Measurements from ENCODE around the gene ENG.

ENG gene

DNA sequence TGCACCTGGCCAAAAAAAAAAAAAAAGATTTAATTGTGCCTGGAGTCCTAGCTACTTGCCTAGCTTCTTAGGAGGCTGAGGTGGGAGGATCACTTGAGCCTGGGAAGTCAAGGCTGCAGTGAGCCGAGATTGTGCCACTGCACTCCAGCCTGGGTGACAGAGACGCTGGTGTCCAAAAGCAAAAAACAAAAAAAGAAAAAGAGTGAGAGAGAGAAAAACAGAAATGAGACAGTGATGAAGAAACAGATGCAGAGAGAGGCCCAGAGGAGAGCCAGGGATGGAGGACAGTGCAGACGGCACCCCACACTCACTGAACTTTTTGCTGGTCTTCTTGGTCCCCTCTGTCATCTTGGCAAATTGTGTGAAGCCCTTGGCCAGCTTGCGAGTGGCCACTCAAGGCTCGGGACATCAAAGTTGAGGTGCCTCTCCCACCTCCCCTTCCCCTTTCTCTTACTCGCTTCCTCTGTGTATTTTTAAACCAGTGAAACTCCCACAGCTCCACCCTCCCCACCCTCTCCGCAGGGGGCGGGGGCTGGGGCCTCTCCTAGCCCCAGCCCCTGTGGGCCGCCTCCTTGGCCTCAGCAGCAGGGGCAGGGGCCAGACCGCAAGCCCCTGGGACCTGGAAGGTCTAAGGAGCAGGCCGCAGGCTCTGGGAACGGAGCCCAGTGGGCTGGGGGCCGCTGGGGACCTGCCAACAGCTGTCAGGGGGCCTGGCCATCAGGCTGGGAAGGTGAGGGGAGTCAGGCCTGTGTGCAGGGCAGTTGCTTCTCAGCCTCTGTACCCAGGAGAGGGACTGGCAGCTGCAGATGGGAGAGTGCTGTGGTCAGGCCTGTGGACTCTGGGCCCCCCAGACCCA is 76.0 kb downstream of the ENG start, which contains the start of gene SH2D3C:
SH2D3C (minus strand) TSS at position 387 of the 856 bp plus-strand sequence; CDS start at position 348, 39 bp downstream.
- H3K4me3 ChIP-seq: peak within 1 kb of the TSS; percentile 45 to 85 (median 70)
- peaks cover 0 to 24% (median 0%) of the 10 kb centered on the region in 11 experiments; a peak in 8 of 22 replicates for H4K20me1 ChIP-seq
- H3K27me3 ChIP-seq: no peaks in the 10 kb centered on the region
- no peaks in the 10 kb centered on the region for H3K9me3 ChIP-seq (replicated peaks in 1 of 11)
- H3K36me3 ChIP-seq: peaks cover 0 to 17% (median 11%) of the 10 kb centered on the region in 11 experiments; a peak in 21 of 22 replicates
- no peak for TF ChIP-seq Cebpa-rat (IDR thresholded peaks at IDR 0.05)
- peak within 1 kb of the TSS; percentile 92 to 99 (median 97) for H3K4me2 ChIP-seq
- peak within 1 kb of the TSS; percentile 83 to 96 (median 92) for H3K27ac ChIP-seq
- H3K9ac ChIP-seq: peak within 1 kb of the TSS; percentile 74 to 90 (median 82)
- peaks cover 88 to 99% (median 92%) of the 10 kb centered on the region in 10 experiments for H3K4me1 ChIP-seq

DNA sequence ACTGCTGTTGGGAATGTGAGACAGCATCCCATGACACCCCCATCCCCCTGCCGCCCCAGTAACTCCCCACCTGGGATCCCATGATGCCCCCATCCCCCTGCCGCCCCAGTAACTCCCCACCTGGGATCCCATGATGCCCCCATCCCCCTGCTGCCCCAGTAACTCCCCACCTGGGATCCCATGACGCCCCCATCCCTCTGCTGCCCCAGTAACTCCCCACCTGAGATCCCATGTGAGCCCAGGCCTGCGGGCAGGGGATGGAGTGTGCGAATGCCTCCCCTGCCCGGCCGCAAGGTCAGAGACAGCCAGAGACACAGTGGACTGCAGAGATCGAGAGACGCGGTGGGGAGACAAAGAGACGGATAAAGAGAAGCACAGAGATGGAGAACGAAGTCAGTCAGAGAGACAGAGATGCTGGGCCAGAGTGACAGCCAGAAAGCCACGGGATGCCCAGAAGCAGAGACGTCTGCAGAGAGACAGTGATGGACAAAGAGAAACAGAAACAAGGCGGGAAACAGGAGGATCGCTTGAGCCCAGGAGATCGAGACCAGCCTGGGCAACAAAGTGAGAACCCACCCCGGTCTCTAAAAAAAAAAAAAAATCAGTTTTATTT is 77.0 kb downstream of the ENG start:
- H3K4me1 ChIP-seq: peaks cover 79 to 98% (median 91%) of the 10 kb centered on the region in 10 experiments
- H3K4me3 ChIP-seq: peak overlapping the region; percentile 45 to 85 (median 70)
- peaks cover 0 to 28% (median 21%) of the 10 kb centered on the region in 11 experiments; a peak in 21 of 22 replicates for H3K36me3 ChIP-seq
- peak overlapping the region; percentile 74 to 90 (median 82) for H3K9ac ChIP-seq
- peak overlapping the region; percentile 92 to 99 (median 97) for H3K4me2 ChIP-seq
- H3K9me3 ChIP-seq (replicated peaks in 1 of 11): no peaks in the 10 kb centered on the region
- H4K20me1 ChIP-seq: peaks cover 0 to 35% (median 0%) of the 10 kb centered on the region in 11 experiments; a peak in 9 of 22 replicates
- H3K27me3 ChIP-seq: no peaks in the 10 kb centered on the region
- H3K27ac ChIP-seq: peak overlapping the region in 10 of 11 experiments; percentile 83 to 96 (median 93); a peak in 21 of 22 replicates
- TF ChIP-seq Cebpa-rat (IDR thresholded peaks at IDR 0.05): no peak

DNA sequence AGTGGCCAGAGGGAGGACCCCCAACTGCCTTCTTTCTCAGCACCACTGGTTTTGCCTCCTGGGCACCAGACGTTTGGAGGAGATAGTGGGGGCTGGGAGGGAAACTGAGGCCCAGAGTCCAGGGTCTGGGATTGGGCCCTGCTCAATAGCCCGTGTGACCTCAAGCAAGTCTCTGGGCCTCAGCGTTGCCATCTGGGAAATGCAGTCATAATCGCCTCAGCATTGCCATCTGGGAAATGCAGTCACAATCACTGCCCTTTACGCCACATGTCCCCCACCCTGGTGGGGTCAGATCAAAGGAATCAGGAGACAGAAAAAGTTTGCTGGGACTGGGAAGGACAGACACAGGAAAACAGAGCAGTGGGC is 77.6 kb downstream of the ENG start:
- Histone ChIP-seq H4K20me1 (peaks cover 0 to 40% (median 0%) of the 10 kb centered on the region in 11 experiments; a peak in 10 of 22 replicates), H3K4me3 (peak overlapping the region; percentile 45 to 85 (median 70)), H3K9me3 (replicated peaks in 1 of 11) (no peaks in the 10 kb centered on the region), H3K36me3 (peaks cover 0 to 33% (median 27%) of the 10 kb centered on the region in 11 experiments; a peak in 21 of 22 replicates), H3K4me1 (peaks cover 79 to 98% (median 91%) of the 10 kb centered on the region in 10 experiments), H3K4me2 (peak overlapping the region; percentile 92 to 99 (median 97)), H3K9ac (peak overlapping the region; percentile 73 to 90 (median 82)), H3K27ac (peak overlapping the region in 10 of 11 experiments; percentile 64 to 96 (median 93); a peak in 21 of 22 replicates), H3K27me3 (no peaks in the 10 kb centered on the region)
- no peak for TF ChIP-seq Cebpa-rat (IDR thresholded peaks at IDR 0.05)

DNA sequence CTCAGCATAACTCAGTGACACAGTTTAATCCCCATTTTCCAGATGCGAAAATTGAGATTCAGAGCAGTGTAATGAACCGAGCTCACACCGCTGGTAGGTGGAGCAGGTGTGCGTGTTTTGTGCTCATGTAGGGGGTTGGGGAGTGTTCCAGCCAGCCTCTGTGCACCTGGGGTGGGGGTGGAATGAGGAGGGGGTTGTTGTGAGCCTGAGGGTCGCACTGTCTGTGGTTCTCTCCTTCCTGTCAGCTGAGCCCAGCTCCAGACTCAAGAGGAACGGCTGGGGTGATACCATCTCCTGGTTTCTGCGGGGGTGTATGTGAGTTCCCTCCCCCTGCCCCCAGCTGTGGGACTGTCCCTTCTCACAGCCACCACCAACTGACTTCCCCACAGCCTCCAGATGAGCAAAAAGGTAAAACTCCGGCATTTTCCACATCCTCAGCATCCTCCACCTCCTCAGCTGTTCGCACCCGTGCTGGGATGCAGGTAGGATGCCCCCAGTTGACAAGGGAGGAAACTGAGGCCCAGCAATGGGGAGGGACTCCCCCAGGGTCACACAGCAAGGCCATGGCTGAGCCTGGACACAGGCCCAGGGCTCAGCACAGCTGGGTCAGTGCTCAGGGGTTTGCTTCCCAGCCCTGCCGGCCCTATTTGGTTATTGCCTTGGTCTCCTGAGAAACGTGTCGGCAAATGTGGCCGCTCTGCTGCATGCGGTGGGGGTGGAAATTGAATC is 78.1 kb downstream of the ENG start:
- Histone ChIP-seq H3K27me3 (no peaks in the 10 kb centered on the region), H3K9ac (peak overlapping the region; percentile 73 to 90 (median 82)), H4K20me1 (peaks cover 0 to 43% (median 0%) of the 10 kb centered on the region in 11 experiments; a peak in 10 of 22 replicates), H3K36me3 (peaks cover 0 to 35% (median 29%) of the 10 kb centered on the region in 11 experiments; a peak in 21 of 22 replicates), H3K4me2 (peak overlapping the region; percentile 92 to 99 (median 97)), H3K4me1 (peaks cover 78 to 97% (median 89%) of the 10 kb centered on the region in 10 experiments), H3K4me3 (peak overlapping the region; percentile 45 to 85 (median 70)), H3K9me3 (replicated peaks in 1 of 11) (no peaks in the 10 kb centered on the region), H3K27ac (peak overlapping the region in 10 of 11 experiments; percentile 64 to 96 (median 93); a peak in 21 of 22 replicates)
- no peak for TF ChIP-seq Cebpa-rat (IDR thresholded peaks at IDR 0.05)

DNA sequence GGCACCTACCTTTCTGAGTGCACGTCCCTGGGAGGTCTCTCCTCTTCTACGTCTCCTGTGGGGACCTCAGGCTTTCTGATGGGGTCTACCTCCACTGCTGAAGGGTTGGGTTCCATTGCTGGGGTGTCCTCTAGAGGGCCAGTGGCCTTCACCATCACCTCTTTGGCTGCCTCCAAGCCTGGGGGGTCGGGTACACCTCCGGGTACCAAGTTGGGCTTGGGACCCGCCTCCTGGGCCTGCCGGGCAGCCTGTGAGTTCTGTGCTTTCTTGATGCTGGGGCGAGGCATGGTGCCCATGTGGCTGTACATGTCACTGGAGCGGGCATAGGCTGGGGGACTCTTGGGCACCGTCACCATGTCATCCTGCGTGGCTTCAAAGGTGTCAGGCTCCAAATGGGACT is 80.5 kb downstream of the ENG start:
- peaks cover 0 to 36% (median 29%) of the 10 kb centered on the region in 11 experiments; a peak in 21 of 22 replicates for H3K36me3 ChIP-seq
- H3K4me2 ChIP-seq: peak overlapping the region in 9 of 11 experiments; percentile 6 to 98 (median 20); a peak in 13 of 22 replicates
- TF ChIP-seq Cebpa-rat (IDR thresholded peaks at IDR 0.05): no peak
- peaks cover 76 to 93% (median 86%) of the 10 kb centered on the region in 10 experiments for H3K4me1 ChIP-seq
- no peak overlapping the region for H3K4me3 ChIP-seq
- H3K9ac ChIP-seq: peak overlapping the region in 4 of 11 experiments; percentile 2 to 18 (median 8); a peak in 2 of 22 replicates
- H3K27ac ChIP-seq: peak overlapping the region in 3 of 11 experiments; percentile 10 to 31 (median 19); a peak in 4 of 22 replicates
- H3K27me3 ChIP-seq: no peaks in the 10 kb centered on the region
- no peaks in the 10 kb centered on the region for H3K9me3 ChIP-seq (replicated peaks in 1 of 11)
- peaks cover 0 to 59% (median 13%) of the 10 kb centered on the region in 11 experiments; a peak in 13 of 22 replicates for H4K20me1 ChIP-seq

DNA sequence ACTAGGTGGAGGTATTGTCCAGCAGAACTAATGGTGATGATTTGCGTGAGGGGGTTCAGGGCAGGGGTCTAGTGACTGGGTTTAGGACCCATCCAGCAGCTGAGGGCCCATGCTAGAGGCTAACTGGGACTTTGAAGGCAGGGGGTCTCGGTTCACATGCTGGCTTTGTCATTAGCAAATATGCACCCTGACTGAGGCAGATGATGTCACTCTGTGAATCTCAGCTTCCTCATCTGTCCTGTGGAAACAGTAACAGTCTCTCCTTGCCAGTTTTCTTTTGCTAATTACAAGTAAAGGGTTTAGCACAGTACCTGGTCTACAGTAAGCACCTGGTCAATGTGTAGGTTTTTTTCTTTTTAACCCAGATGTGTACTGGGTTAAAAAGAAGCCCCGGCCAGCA is 81.2 kb downstream of the ENG start:
- Histone ChIP-seq H3K4me2 (peak overlapping the region in 7 of 11 experiments; percentile 7 to 98 (median 24); a peak in 8 of 22 replicates), H3K9ac (peak overlapping the region in 3 of 11 experiments; percentile 2 to 18 (median 5); a peak in 2 of 22 replicates), H3K4me3 (no peak overlapping the region), H3K36me3 (peaks cover 0 to 39% (median 29%) of the 10 kb centered on the region in 11 experiments; a peak in 21 of 22 replicates), H3K9me3 (replicated peaks in 1 of 11) (no peaks in the 10 kb centered on the region), H3K27me3 (no peaks in the 10 kb centered on the region), H4K20me1 (peaks cover 0 to 60% (median 13%) of the 10 kb centered on the region in 11 experiments; a peak in 13 of 22 replicates), H3K27ac (peak overlapping the region in 2 of 11 experiments; percentile 19 to 22; a peak in 4 of 22 replicates), H3K4me1 (peaks cover 75 to 93% (median 86%) of the 10 kb centered on the region in 10 experiments)
- no peak for TF ChIP-seq Cebpa-rat (IDR thresholded peaks at IDR 0.05)

DNA sequence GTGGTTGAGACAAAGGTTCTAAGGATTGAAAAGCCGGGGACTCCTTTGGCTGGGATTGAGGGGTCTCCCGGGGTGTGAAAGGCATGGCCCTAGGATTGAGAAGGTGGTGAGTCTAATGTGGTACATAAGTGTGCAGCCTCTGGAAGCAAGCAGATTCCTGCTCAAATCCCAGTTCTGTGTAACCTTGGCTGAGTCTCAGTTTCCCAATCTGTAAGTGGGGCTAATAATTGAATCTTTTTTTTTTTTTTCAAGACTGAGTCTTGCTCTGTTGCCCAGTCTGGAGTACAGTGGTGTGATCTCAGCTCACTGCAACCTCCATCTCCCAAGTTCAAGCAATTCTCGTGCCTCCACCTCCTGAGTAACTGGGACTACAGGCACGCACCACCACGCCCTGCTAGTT is 81.9 kb downstream of the ENG start:
- peak overlapping the region in 2 of 11 experiments; percentile 41 to 45; a peak in 3 of 22 replicates for H3K4me2 ChIP-seq
- no peak for TF ChIP-seq Cebpa-rat (IDR thresholded peaks at IDR 0.05)
- H4K20me1 ChIP-seq: peaks cover 0 to 67% (median 13%) of the 10 kb centered on the region in 11 experiments; a peak in 13 of 22 replicates
- no peaks in the 10 kb centered on the region for H3K27me3 ChIP-seq
- 0 out of 22 replicates have a peak overlapping the region, but pooled peaks of 1 of the 11 experiments have one; percentile 24 for H3K9ac ChIP-seq
- peaks cover 0 to 46% (median 30%) of the 10 kb centered on the region in 11 experiments; a peak in 21 of 22 replicates for H3K36me3 ChIP-seq
- H3K4me3 ChIP-seq: no peak overlapping the region
- peak overlapping the region in 2 of 11 experiments; percentile 22 to 47; a peak in 1 of 22 replicates for H3K27ac ChIP-seq
- H3K9me3 ChIP-seq (replicated peaks in 1 of 11): no peaks in the 10 kb centered on the region
- H3K4me1 ChIP-seq: peaks cover 75 to 94% (median 89%) of the 10 kb centered on the region in 10 experiments
